Activated CD8-positive, alpha-beta memory T cell treated with anti-CD3 and anti-CD28 coated beads, Interleukin-2, amount 50 U/mL, for 1 hour (primary cell): ENCODE results near the gene MAP4K3.
"Not testable (repeated sequence)": the region's sequence is repeated elsewhere in the genome, so short reads cannot be mapped to it uniquely, and the experiment has no call there.

Experiments used
- DNase-seq: peaks from one replicate; pipeline ENCODE4 v3.0.0-alpha.2; 2020; ENCODE audit errors: extremely low read depth

The MAP4K3 gene

DNA sequence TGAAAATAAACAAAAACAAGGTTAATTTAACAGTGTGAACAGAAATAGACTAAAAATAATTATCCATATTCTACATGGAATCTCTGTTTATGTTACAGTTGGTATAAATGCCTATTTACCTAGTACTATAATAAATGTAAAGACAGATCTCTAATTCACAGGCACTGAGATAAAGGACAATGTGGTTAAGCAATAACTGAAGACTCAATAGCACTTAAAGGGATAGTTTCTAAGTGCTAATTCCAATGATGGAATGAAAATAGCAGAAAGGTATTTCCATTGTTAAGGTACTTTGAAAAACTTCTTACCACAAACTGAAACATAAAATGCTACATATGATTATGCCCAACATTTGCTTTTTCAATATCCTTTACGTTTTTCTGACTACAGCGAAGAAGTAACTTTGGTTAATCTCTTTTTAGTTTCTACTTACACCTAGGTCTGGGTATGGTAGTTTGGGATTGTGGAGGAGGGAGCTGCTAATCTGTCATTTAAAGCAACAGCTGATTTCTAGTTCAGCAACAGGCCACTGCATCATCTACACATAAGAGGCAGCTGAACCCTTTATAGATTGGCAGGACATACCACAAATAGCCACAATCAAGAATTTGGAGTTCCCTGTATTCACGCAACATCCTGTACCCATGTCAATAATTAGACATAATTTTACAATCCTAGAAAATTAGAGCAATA is 27.2 kb downstream of the MAP4K3 start:
- no peak for DNase-seq

GRCh38 chr2:39408351-39409136 is 28.5 kb downstream of the MAP4K3 start:
- DNase-seq, result no peak

DNA sequence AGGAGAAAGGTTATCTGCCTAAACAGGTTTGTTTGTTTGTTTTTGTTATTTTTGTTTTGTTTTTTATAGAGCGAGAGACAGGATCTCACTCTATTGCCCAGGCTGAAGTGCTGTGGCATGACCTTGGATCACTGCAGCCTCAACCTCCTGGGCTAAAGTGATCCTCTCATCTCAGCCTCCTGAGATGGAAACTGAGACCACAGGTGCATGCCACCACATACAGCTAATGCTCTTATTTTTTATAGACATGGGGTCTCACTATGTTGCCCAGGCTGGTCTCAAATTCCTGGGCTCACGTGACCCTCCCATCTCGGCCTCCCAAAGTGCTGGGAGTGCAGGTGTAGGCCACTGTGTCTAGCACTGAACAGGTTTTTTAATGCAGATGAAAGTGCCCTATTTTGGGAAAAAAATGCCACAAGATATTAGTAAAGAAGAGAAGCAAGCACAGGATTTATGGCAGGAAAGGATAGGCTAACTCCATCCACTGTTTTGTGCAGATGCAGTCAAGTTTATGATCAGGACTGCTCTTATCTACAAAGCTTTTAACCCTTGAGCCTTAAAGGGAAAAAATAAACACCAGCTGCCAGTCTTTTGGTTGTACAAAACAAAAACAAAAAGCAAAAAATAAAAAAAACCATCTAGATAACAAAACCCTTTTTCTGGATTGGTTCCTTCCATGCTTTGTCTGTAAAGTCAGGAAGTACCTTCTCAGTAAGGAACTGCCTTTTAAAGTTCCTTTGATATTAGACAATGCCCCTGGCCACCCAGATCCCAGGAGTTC is 29.4 kb downstream of the MAP4K3 start:
- DNase-seq, result no peak

GRCh38 chr2:39405364-39405763 is 31.7 kb downstream of the MAP4K3 start:
- DNase-seq, result no peak

GRCh38 chr2:39403311-39403710 is 33.8 kb downstream of the MAP4K3 start:
- no peak for DNase-seq

GRCh38 chr2:39401319-39401718 is 35.8 kb downstream of the MAP4K3 start:
- DNase-seq, result no peak

DNA sequence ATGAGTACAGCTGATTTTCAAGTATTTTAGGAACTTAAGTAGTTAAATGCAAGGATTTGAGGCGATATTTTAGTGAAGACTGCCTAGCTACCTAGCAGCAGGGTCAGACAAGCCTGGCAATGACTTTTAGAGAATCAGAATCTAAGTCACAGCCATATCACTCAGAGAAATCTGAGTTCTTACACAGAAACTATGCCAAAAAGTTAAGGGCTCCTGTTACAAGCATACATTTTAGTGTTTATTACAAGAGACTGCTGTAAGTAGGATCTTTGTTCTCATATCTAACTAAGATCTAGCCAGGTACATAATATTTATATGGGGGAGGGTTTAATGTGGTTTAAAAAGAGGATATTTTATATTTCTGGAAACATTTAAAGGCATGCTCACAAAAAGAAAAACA is 37.5 kb downstream of the MAP4K3 start:
- DNase-seq, result no peak

GRCh38 chr2:39395313-39395712 is 41.8 kb downstream of the MAP4K3 start:
- DNase-seq, result no peak

GRCh38 chr2:39394516-39394961 is 42.5 kb downstream of the MAP4K3 start:
- DNase-seq, result no peak

DNA sequence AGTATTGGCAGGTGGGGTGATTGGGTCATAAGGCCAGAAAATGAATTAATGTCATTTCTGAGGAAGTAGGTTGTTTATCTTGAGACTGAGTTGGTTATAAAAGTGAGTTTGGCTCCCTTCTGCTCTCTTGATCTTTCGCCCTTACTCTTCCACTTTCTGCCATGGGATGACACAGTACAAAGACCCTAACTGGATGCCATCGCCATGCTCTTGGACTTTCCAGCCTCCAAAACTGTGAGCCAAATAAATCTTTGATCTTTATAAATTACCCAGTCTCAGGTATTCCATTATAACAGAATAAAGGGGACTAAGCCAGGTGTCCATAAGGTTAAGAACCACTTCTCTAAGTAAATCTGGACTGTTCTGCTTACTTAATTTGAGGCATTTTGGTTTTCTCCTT is 44.4 kb downstream of the MAP4K3 start:
- DNase-seq, result no peak

DNA sequence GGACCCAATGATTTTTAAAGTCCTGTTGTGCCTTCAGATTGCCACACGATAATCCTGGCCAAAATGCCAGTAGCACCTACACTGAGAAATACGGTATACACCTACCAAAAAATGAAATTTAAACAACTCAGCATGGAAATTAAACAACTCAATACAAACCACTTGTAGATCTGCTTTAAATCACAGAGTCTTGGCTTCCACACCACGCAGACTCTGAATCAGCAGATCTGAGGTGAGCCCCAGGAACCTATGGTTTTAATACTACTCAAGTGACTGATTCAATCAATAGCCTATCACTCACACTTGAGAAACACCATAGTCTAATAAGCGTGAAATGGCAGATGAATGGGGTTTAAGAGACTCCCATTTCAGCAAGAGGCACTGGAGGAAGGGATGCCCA is 46.9 kb downstream of the MAP4K3 start:
- DNase-seq, result no peak

DNA sequence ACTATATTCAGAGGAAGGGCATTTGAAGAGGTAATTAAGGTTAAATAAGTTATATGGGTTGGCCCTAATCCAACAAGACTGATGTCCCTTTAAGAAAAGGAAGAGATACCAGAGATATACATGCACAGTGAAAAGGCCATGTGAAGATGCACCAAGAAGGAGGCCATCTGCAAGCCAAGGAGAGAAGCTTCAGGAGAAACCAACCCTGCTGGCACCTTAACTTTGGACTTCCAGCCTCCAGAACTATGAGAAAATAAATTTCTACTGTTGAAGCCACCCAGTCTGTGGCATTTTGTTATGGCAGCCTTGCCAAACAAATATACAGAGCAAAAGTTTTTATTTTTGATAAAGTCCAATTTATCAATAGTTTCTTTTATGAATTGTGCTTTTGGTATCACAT is 51.0 kb downstream of the MAP4K3 start:
- DNase-seq, result no peak

DNA sequence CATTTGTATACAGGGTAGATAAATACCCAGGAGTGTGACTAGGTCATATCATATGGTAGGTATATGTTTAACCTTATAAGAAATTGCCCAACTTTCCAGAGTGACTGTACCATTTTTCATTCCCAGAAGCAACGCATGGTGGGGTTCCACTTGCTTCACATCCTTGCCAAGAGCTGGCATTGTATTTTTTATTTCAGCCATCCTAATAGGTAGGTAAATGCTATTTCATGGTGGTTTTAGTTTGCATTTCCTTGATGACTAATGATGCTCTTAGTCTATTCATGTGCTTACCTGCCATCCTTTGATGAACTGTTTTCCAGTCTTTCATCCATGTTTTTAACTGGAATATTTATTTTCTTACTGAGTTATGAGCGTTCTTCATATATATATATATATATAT is 51.9 kb downstream of the MAP4K3 start:
- no peak for DNase-seq

GRCh38 chr2:39384071-39384470 is 53.0 kb downstream of the MAP4K3 start:
- DNase-seq, result not testable (repeated sequence)

- no peak for DNase-seq
These were observed 53.9 kb downstream of the MAP4K3 start for GRCh38 chr2:39383146-39383545.

GRCh38 chr2:39381653-39382052 is 55.4 kb downstream of the MAP4K3 start:
- no peak for DNase-seq

DNA sequence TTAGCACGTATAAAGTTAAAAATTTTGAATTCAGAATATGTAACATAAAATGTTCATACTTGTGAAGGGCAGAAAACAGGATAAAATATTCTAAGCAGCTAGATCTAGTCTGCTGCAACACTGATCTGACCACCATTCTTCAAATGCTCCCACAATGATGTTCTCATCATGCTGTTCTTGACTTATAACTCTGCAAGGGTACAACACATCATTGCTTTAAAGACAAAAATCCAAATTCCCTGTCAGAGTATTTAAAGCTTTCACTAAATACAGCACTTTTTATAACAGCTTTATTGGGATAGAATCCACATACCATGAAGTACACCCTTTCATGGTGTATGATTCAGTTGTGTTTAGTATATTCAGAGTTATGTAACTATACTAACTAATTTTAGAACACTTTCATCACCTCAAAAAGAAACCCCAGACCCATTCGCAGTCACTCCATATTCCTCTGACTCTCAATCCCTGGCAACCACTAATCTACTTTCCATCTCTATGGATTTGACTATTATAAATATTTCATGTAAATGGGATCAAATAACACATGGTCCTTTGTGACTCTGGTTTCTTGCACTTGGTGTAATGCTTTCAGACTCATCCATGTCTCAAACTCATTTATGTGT is 56.4 kb downstream of the MAP4K3 start:
- no peak for DNase-seq

GRCh38 chr2:39379643-39380524 is 57.2 kb downstream of the MAP4K3 start:
- DNase-seq, result no peak

DNA sequence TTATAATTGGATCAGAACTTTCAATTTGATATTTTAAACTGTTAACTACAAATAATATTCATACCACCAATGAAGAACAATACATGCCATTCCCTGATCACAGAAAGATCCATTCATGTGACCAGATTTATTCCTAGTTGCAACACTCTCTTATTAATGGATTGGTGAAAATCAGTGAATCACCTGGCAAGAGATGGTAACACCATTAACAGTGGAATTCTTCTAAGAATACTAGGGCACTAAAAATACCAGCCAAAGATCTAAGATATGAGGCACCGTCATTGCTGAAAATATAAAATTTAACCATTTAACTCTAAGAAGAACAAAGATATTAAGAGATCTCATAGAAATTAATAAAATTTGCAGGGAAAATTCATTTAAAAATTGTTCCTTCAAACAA is 58.1 kb downstream of the MAP4K3 start:
- DNase-seq, result no peak

GRCh38 chr2:39377226-39377939 is 59.7 kb downstream of the MAP4K3 start:
- no peak for DNase-seq
